VCaP (cell line): ENCODE data around the gene CYGB.

ENCODE experiments used
- H3K27ac ChIP-seq: fragments of 450-650 bp; 2 replicates; pipeline ENCODE4 v1.5.1; 2017
- TF ChIP-seq, protein P1 (sequence below): fragments of 450-650 bp; conservative IDR thresholded peaks from 2 replicates; pipeline ENCODE4 v1.5.1; 2017; ENCODE audit warnings: mild to moderate bottlenecking, moderate library complexity

CYGB gene

DNA sequence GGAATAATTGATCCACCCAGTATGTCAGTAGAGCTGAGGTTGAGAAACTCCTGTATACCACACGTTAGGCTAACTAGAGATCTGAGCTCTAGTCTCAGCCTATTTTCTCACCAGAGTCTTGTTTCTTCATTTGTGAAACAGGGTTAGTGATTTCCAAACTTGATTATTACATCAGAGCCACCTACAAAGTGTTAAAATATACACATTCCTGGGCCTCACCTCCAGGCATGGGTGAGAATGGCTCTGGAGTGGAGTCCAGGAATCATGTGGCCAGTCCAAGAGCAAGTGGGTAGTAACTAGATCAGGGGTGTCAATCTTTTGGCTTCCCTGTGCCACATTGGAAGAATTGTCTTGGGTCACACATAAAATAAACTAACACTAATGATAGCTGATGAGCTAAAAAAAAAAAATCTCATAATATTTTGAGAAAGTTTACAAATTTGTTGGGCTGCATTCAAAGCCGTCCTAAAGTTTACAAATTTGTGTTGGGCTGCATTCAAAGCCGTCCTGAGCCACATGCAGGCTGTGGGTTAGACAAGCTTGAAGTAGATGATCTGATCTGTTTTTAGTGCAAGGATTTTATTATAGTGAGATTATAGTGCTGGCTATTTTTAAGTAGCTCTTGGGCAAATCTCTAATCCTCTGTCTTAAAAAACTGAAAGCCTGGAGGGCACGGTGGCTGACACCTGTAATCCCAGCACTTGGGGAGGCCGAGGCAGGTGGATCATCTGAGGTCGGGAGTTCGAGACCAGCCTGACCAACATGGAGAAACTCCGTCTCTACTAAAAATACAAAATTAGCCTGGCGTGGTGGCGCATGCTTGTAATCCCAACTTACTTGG lies 22.7 kb upstream of the CYGB start:
- TF ChIP-seq, protein P1, sequence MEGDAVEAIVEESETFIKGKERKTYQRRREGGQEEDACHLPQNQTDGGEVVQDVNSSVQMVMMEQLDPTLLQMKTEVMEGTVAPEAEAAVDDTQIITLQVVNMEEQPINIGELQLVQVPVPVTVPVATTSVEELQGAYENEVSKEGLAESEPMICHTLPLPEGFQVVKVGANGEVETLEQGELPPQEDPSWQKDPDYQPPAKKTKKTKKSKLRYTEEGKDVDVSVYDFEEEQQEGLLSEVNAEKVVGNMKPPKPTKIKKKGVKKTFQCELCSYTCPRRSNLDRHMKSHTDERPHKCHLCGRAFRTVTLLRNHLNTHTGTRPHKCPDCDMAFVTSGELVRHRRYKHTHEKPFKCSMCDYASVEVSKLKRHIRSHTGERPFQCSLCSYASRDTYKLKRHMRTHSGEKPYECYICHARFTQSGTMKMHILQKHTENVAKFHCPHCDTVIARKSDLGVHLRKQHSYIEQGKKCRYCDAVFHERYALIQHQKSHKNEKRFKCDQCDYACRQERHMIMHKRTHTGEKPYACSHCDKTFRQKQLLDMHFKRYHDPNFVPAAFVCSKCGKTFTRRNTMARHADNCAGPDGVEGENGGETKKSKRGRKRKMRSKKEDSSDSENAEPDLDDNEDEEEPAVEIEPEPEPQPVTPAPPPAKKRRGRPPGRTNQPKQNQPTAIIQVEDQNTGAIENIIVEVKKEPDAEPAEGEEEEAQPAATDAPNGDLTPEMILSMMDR: no peak
- H3K27ac ChIP-seq: peak overlapping the region; percentile 94; the same call in 1 of the 2 replicates

DNA sequence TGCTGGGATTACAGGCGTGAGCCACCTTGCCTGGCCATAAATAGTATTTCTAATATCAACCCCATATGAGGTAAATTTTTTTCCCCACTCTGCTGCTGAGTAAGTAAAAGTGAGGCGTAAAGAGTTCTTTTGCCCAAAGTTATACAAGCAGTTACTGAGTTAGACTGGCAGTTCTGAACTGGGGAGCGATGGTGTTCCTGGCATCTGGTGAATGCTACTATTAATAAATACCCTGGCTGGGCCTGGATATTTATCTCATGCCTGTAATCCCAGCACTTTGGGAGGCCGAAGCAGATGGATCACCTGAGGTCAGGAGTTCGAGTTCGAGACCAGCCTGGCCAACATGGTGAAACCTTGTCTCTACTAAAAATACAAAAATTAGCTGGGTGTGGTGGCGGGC lies 22.0 kb upstream of the CYGB start:
- H3K27ac ChIP-seq: peak overlapping the region; percentile 94; the same call in 1 of the 2 replicates

DNA sequence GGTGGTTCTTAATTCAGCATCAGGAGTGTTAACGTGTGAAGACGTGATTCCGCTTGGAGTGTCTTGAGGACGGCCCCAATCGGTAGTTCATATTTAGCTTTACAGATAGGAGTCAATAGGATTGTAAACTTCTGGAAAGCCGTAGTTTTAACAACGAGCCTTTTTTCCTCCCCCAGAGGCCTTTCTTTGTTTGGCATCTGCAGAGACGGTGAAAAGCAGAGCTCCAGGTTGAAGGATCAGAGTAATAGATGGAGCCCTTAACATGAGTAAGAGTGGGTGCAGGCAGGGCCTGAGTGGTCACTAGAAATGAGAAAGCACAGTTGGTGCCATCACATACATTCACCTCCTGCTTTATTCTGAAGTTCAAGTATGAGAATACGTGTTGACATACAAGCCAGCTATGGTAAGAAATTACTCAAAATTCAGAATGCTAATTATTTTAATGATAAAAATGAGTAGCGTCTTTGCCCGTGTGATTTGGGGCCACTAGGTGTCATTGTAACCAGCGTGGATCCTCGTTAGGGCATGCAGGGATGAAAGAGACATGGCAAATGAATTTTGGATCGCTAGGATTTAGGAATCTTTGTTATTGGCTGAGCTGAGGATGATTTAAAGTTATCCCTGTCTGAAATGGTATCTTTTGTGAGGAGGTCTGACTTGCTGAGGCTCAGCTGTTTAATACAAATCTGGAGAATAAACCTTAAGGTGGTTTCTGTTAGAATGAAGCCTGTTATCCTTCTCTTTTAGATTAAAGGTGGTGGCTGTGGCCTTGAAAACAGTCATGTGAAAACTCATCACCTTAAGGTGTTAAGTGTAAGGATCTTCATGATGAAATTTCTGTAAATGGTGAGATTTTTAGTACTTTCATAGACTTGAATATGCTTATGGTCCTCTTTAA lies 20.9 kb upstream of the CYGB start:
- H3K27ac ChIP-seq: peak overlapping the region; percentile 94
- TF ChIP-seq, protein P1: peak; percentile 84

DNA sequence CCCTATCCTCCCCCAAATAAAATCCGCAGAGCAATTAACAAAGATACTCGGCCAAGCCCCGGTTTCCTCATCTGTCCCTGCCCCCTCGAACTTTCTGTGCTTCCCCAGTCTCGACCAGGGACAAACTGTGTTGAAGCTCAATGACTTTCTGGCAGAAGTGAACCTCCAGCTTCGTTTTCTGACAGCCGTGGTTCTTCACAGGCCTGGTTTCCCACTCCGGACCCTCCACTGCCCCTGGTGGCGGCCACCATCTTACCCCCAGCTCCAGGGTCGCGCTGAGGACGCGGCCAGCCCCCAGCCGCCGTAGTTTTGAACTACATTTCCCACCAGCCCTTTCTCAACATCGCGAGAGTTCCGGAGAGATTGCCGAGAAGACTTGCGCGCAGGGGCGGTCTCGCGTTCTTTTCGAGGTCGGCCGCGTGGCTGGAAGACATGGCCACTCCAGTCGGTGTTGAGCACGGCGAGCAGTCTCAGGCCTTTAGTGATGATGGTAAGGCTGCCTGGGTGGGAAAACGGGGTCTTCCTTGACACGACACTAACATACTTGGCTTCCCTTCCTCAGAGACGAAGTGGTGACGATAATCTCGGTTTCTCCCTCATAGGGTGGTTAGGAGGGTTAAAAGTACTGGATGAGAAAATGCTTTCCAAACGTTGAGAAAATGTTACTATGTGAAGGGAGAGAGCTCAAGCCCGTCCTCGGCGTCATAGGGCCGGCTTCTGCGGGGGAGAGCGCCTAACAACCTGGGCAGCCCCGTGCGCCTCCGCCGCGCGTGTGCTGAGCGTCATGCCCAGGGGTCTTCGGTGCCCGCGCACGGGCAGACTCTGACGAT lies 20.1 kb upstream of the CYGB start:
- peak overlapping the region; percentile 94 for H3K27ac ChIP-seq
- TF ChIP-seq, protein P1: peak; percentile 78

DNA sequence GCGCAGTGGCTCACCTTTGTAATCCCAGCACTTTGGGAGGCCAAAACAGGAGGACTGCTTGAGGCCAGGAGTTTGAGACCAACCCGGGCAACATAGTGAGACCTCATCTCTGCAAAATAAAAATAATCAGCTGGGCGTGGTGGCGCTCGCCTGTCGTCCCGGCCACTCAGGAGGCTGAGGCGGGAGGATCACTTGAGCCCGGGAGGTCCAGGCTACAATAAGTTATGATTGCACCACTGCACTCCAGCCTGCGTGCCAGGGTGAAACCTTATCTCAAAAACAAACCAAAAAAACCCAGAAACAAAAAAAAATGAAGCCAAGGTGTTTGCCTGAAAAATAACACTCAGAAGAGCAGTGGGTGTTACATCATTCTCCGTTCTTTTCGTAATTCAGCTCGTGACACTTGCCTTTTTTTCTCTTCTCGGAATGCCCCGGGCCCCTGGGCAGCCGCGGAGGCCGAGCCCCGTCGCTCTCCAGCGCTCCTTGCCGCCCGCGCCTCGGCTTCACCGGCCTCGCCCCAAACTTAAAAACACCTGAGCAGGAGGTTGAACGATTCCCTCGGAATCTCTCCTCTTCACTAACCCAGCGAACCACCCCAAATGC lies 19.4 kb upstream of the CYGB start:
- H3K27ac ChIP-seq: peak overlapping the region; percentile 94
- TF ChIP-seq, protein P1: no peak

DNA sequence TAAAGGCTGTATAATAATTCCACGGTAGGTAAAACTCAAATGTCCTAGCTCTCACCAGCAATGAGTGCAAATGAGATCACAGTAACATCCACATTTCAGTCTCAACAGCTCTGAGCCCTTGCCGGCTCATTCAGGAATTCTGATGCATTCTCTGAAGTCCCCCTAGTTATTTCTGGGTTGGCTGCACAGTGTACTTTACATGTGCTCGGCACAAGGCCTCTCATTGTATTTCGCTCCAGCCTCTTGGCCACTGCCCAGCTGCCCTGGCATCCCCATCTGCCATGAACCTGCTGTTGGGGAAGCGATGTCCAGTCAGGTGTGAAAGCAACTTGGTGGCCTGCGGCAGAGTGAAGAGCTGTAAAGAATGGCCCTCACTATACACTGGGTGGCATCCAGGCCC lies 16.6 kb upstream of the CYGB start:
- TF ChIP-seq, protein P1: no peak
- no peak overlapping the region for H3K27ac ChIP-seq

DNA sequence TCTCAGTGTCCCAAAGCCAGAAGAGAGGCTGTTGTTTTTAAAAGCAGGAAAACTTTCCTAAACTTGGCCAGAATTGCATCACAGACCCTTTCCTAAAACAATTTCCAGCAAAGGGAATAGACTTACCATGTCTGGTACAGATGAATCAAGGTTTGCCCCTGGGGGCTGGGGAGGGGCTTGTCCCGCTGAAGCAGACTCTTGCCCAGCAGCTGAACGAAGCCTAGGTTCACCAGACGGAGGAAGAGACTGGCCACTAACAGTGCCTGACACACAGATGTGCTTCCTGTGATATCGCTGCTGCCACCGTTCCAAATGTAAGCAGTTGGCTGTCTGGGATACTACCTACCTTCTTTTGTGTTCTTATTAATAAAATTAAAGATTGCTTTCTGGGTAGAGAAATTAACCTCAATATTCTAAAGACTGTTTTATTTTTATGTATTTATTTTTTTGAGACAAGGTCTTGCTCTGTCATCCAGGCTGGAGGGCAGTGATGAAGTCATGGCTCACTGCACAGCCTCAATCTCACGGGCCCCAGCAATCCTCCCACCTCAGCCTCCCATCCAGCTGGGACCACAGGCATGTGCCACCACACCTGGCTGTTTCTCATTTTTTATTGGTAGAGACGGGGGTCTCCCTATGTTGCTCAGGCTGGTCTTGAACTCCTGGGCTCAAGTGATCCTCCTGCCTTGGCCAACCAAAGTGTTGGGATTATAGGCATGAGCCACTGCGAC lies 15.8 kb upstream of the CYGB start:
- H3K27ac ChIP-seq: no peak overlapping the region
- TF ChIP-seq, protein P1: no peak
